Brain microvascular endothelial cell (primary cell): Measurements from ENCODE around the gene PLEKHO2.

Experiments used
- DNase-seq: peaks from one replicate; pipeline ENCODE4 v3.0.0-alpha.2; 2020
- H3K27ac ChIP-seq: fragments of 250-450 bp; sonication (Bioruptor Pico); 2 replicates; pipeline ENCODE4 v1.5.1; 2020; ENCODE audit warnings: mild to moderate bottlenecking, moderate library complexity
- H3K27me3 ChIP-seq: fragments of 250-450 bp; sonication (Bioruptor Pico); replicated peaks from 2 replicates; pipeline ENCODE4 v1.5.1; 2020; ENCODE audit warnings: mild to moderate bottlenecking
- H3K36me3 ChIP-seq: fragments of 250-450 bp; sonication (Bioruptor Pico); replicated peaks from 2 replicates; pipeline ENCODE4 v1.5.1; 2020; ENCODE audit warnings: mild to moderate bottlenecking
- H3K4me3 ChIP-seq: 2 replicates; pipeline ENCODE4 v1.5.1; 2011; ENCODE audit warnings: low read depth, mild to moderate bottlenecking, control low read depth, low read length, moderate library complexity
- in situ Hi-C: cut with HindIII; loops from 2 replicates; pipeline ENCODE4 v1.10.0; 2017; ENCODE audit warnings: low sequenced_read_pairs, low pct_ligation_motif_present
- TF ChIP-seq, protein P1 (sequence below): IDR thresholded peaks from 2 replicates; pipeline ENCODE4 v1.5.1; 2011; ENCODE audit warnings: low read depth, mild to moderate bottlenecking, moderate library complexity, low read length, control low read depth, inconsistent platforms; ENCODE audit errors: missing control alignments

The PLEKHO2 gene

DNA sequence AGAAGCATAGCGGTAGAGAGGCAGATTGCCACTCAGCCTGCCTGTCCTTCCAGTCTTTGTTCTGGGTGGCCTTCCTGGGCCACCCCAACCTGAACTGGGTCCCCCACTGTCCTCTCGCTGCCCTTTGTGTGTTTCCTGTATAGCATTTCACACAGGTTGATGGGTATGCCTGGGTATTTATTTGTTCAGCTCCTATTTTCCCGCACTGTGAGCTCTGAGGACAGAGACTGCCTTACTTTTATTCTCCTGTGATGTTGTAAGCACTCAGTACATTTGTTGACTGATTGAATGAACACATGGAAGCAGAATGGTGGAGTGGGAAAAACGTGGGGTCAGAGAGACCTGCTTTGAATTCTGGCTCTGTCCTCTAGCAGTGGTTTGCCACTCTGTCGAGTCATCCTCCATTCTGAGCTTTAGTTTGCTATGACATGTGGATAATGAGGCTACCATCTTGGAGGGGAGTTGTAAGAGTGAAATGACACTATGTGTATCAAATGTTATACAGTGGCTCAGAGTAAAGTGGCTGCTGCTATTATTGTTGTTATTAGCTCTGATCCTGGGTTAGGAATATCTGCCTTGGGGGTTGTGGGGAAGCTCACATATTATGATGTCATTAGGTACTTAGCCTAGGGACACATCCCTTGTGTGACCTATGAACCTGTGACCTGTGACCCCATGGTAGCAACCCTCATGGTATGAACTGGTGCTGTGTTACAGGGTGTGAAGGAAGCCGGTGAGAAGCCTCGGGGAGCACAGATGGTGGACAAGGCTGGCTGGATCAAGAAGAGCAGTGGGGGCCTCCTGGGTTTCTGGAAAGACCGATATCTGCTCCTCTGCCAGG lies 6.4 kb downstream of the PLEKHO2 start:
- H3K4me3 ChIP-seq, result no peak overlapping the region
- H3K27me3 ChIP-seq, result no peaks in the 10 kb centered on the region
- no peak overlapping the region for H3K27ac ChIP-seq
- TF ChIP-seq, protein P1, sequence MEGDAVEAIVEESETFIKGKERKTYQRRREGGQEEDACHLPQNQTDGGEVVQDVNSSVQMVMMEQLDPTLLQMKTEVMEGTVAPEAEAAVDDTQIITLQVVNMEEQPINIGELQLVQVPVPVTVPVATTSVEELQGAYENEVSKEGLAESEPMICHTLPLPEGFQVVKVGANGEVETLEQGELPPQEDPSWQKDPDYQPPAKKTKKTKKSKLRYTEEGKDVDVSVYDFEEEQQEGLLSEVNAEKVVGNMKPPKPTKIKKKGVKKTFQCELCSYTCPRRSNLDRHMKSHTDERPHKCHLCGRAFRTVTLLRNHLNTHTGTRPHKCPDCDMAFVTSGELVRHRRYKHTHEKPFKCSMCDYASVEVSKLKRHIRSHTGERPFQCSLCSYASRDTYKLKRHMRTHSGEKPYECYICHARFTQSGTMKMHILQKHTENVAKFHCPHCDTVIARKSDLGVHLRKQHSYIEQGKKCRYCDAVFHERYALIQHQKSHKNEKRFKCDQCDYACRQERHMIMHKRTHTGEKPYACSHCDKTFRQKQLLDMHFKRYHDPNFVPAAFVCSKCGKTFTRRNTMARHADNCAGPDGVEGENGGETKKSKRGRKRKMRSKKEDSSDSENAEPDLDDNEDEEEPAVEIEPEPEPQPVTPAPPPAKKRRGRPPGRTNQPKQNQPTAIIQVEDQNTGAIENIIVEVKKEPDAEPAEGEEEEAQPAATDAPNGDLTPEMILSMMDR, result no peak
- peaks cover 18% of the 10 kb centered on the region for H3K36me3 ChIP-seq
- in situ Hi-C loops, result no loop called here
- no peak for DNase-seq

DNA sequence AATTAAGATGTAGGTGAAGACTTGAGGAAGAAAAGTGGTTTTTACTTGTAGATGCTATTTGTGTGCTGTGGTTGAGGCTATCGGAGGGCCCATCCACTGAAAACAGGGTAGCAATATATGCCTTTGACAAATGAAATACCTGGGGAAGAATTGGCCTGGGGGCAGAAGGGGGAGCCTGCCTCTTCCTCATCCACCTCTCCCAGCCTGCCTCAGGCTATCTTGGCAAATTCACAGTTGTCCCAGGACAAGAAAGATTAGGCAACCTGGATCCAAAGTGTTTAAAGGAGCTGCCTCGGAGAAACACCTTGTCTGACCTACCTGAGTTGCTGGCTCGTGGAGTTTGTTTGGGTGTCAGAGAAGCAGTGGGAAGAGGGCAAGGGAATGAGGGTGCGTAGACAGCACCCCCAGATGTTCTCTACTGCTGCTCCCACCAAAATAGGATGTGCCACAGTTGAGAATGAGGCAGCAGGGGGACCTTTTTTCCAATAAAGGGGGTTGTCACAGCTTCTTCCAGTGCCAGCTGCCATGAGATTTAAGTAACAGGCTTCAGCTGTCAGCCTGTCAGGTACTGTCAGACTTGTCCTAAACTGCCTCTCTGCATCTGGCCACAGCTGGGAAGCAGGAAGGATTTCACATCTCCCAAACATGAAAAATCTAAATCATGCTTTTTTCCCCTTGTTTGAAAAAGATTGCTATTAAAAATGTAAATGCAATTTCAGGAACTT lies 9.2 kb downstream of the PLEKHO2 start:
- Histone ChIP-seq H3K36me3 (peaks cover 32% of the 10 kb centered on the region), H3K27me3 (no peaks in the 10 kb centered on the region), H3K4me3 (no peak overlapping the region), H3K27ac (peak overlapping the region; percentile 45)
- no peak for DNase-seq
- TF ChIP-seq, protein P1, result no peak
- in situ Hi-C loops, result no loop called here

DNA sequence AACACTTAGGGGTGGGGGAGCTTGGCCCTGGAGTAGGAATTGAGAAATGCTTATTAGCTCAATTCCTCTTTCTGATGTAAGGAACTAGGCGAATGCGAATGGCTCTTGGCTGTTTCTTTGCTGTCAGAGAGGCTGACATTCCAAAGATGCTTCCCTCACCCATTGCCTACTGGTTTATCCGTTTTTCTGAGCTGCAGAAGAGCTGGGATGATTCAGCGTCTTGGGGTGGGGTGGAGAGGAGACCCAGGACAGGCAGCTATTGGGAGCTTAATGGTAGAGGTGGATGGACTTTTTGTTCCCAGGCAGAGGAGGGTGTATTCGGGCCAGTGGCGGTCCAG lies 9.8 kb downstream of the PLEKHO2 start:
- TF ChIP-seq, protein P1, result no peak
- peak; percentile 77 for DNase-seq
- no peak overlapping the region for H3K4me3 ChIP-seq
- H3K36me3 ChIP-seq, result peaks cover 32% of the 10 kb centered on the region
- peak overlapping the region; percentile 45 for H3K27ac ChIP-seq
- no peaks in the 10 kb centered on the region for H3K27me3 ChIP-seq
- in situ Hi-C loops, result no loop called here

GRCh38 chr15:64854041-64854440 lies 12.3 kb downstream of the PLEKHO2 start:
- no peak for DNase-seq
- in situ Hi-C loops, result no loop called here
- TF ChIP-seq, protein P1, result no peak
- Histone ChIP-seq H3K27ac (no peak overlapping the region), H3K36me3 (peaks cover 34% of the 10 kb centered on the region), H3K4me3 (no peak overlapping the region), H3K27me3 (no peaks in the 10 kb centered on the region)

DNA sequence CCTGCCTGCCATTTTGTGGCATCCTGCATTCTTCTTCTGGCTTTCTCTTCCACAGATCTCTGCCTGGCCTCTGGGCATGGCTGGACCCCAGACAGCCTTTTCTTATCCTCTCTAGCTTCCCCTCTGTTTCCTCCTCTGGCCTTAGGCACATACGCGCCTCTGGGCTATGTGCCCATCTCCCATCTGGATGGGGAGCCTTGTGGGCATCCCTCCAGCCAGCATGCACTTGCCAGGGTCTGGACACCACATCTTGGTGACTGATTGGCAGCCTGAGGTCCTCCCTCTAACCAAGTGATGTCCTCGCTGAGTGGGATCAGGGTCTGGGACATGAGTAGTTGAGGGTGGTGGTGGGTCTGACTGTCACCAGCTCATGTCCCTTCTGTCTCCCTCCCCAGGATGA lies 12.8 kb downstream of the PLEKHO2 start:
- Histone ChIP-seq H3K27me3 (no peaks in the 10 kb centered on the region), H3K36me3 (peaks cover 33% of the 10 kb centered on the region), H3K4me3 (no peak overlapping the region)

More for the DNA sequence above, 12.8 kb downstream of the PLEKHO2 start:
- TF ChIP-seq, protein P1, result no peak
- no peak overlapping the region for H3K27ac ChIP-seq
- no peak for DNase-seq
- in situ Hi-C loops, result no loop called here
